HG02884 (cell line): Measurements from ENCODE around the gene NR1D2.
A peak's percentile ranks its signal among the peaks of the same experiment; 100 is the strongest.

Experiments used
- ATAC-seq: cut with Tn5 transposase; IDR thresholded peaks from one replicate; pipeline ENCODE4 v1.9.1; 2021; ENCODE audit warnings: mild to moderate bottlenecking, moderate library complexity; ENCODE audit not compliant: unreplicated experiment

The NR1D2 gene

GRCh38 chr3:23928524-23928923 lies 16.6 kb upstream of the NR1D2 start:
- no peak for ATAC-seq

GRCh38 chr3:23931597-23931996 lies 13.5 kb upstream of the NR1D2 start:
- no peak for ATAC-seq

GRCh38 chr3:23932571-23932970 lies 12.5 kb upstream of the NR1D2 start:
- ATAC-seq = no peak

- no peak for ATAC-seq
Observed at GRCh38 chr3:23934253-23934652, 10.8 kb upstream of the NR1D2 start.

GRCh38 chr3:23937296-23937695 lies 7.8 kb upstream of the NR1D2 start:
- no peak for ATAC-seq

GRCh38 chr3:23938688-23939087 lies 6.4 kb upstream of the NR1D2 start:
- ATAC-seq = no peak

- ATAC-seq = no peak
Observed at GRCh38 chr3:23940775-23941174, 4.3 kb upstream of the NR1D2 start.

GRCh38 chr3:23941440-23941839 lies 3.6 kb upstream of the NR1D2 start:
- ATAC-seq = no peak

GRCh38 chr3:23942546-23942945 lies 2.5 kb upstream of the NR1D2 start:
- no peak for ATAC-seq

- ATAC-seq = no peak
Observed at GRCh38 chr3:23944007-23944783, 891 bp upstream of the NR1D2 start.

- ATAC-seq = no peak
Observed at GRCh38 chr3:23945663-23945912, 502 bp downstream of the NR1D2 start.

GRCh38 chr3:23945913-23946687 lies 1.0 kb downstream of the NR1D2 start:
- ATAC-seq = peak; percentile 60

GRCh38 chr3:23948761-23949160 lies 3.7 kb downstream of the NR1D2 start:
- no peak for ATAC-seq

GRCh38 chr3:23949784-23950183 lies 4.7 kb downstream of the NR1D2 start:
- no peak for ATAC-seq

- ATAC-seq = no peak
Observed at GRCh38 chr3:23950293-23950692, 5.2 kb downstream of the NR1D2 start.

- peak; percentile 30 for ATAC-seq
Observed at GRCh38 chr3:23952646-23953045, 7.6 kb downstream of the NR1D2 start.

GRCh38 chr3:23953523-23953922 lies 8.4 kb downstream of the NR1D2 start:
- no peak for ATAC-seq

- ATAC-seq = no peak
Observed at GRCh38 chr3:23954144-23954543, 9.1 kb downstream of the NR1D2 start.

- no peak for ATAC-seq
Observed at GRCh38 chr3:23956701-23957100, 11.6 kb downstream of the NR1D2 start.

- no peak for ATAC-seq
Observed at GRCh38 chr3:23959135-23959900, 14.2 kb downstream of the NR1D2 start.

GRCh38 chr3:23960649-23961048 lies 15.6 kb downstream of the NR1D2 start:
- ATAC-seq = no peak

- no peak for ATAC-seq
Observed at GRCh38 chr3:23961066-23961465, 16.0 kb downstream of the NR1D2 start.
